ENCODE results near the gene SLC26A2. TPM values are rescaled to one million over a fixed set of nuclear protein-coding genes. Genes with fewer than 3 reads are reported as not detected.

The SLC26A2 gene
- polyA plus RNA-seq, 3 donors = 20.7 to 21.0 (median 20.7) TPM

- DNase-seq (ENCODE audit: low read depth in 3 of 3, low spot score in 2 of 3) = no peak
These were observed 72.8 kb downstream of the SLC26A2 start for GRCh38 chr5:150033334-150033733.

- no peak for DNase-seq (ENCODE audit: low read depth in 3 of 3, low spot score in 2 of 3)
These were observed 74.1 kb downstream of the SLC26A2 start for GRCh38 chr5:150034662-150035061.

- no peak for DNase-seq (ENCODE audit: low read depth in 3 of 3, low spot score in 2 of 3)
These were observed 74.8 kb downstream of the SLC26A2 start for GRCh38 chr5:150035139-150035895.

GRCh38 chr5:150036513-150036912, 76.0 kb downstream of the SLC26A2 start:
- no peak for DNase-seq (ENCODE audit: low read depth in 3 of 3, low spot score in 2 of 3)

Other genes starting within 250 kb of the SLC26A2 start
- 1 to 10 TPM; 1.1 to 1.4 (median 1.4) TPM for gene PPARGC1B, start 230.4 kb upstream of the SLC26A2 start, polyA plus RNA-seq (ENCODE audit: insufficient read length in 3 of 3)
- under 1 TPM; 0.10 to 0.14 (median 0.14) TPM for gene PDE6A, start 16.0 kb upstream of the SLC26A2 start, polyA plus RNA-seq (ENCODE audit: insufficient read length in 3 of 3)
- 1 to 10 TPM; 7.0 to 8.3 (median 7.0) TPM for gene TIGD6, start 39.9 kb downstream of the SLC26A2 start, polyA plus RNA-seq (ENCODE audit: insufficient read length in 3 of 3)
- gene HMGXB3, start 40.0 kb downstream of the SLC26A2 start, polyA plus RNA-seq (ENCODE audit: insufficient read length in 3 of 3) = 10 to 100 TPM; 31.4 to 34.0 (median 33.1) TPM
- gene CSF1R, start 125.8 kb downstream of the SLC26A2 start, polyA plus RNA-seq (ENCODE audit: insufficient read length in 3 of 3) = 10 to 100 TPM; 13.6 to 15.1 (median 13.8) TPM
- 100 to 1,000 TPM; 118 to 167 (median 142) TPM for gene PDGFRB, start 195.1 kb downstream of the SLC26A2 start, polyA plus RNA-seq (ENCODE audit: insufficient read length in 3 of 3)
- gene CDX1, start 206.0 kb downstream of the SLC26A2 start, polyA plus RNA-seq (ENCODE audit: insufficient read length in 3 of 3) = under 1 TPM; 0.54 to 0.89 (median 0.62) TPM
- gene SLC6A7, start 229.3 kb downstream of the SLC26A2 start, polyA plus RNA-seq (ENCODE audit: insufficient read length in 3 of 3) = under 1 TPM in 2 of 3 donors, not detected in 1; 0.06 to 0.07 TPM

All from right renal cortex interstitium (tissue), 3 donors.